LHCN-M2 (cell line): Measurements from ENCODE around the gene OR2J3. TPM values are rescaled to one million over a fixed set of nuclear protein-coding genes. Genes with fewer than 3 reads are reported as not detected.

Source experiments
- total RNA-seq: library from RNA; depleted of rRNA; stranded (reverse); fragments of >200 nt; gene quantifications from 2 replicates; pipeline ENCODE4 v1.2.3, GENCODE V29; 2014; rRNA removed

Gene OR2J3
- total RNA-seq, 1 experiment from 2014 or later, result not detected

Other genes starting within 250 kb of the OR2J3 start
- gene TRIM27, start 184.1 kb upstream of the OR2J3 start, total RNA-seq, result 64.4 and 71.2 TPM in 2 replicates
- 0.71 and 0.86 TPM in 2 replicates for gene ZNF311, start 102.7 kb upstream of the OR2J3 start, total RNA-seq
- not detected in 2 replicates for gene OR2W1, start 62.9 kb upstream of the OR2J3 start, total RNA-seq
- not detected in 2 replicates for gene OR2B3, start 20.7 kb upstream of the OR2J3 start, total RNA-seq
- gene OR2J1, start 8.6 kb upstream of the OR2J3 start, total RNA-seq, result not detected in 2 replicates
- not detected in 2 replicates for gene OR2J2, start 62.8 kb downstream of the OR2J3 start, total RNA-seq
- not detected in 2 replicates for gene OR14J1, start 193.6 kb downstream of the OR2J3 start, total RNA-seq